ENCODE measurements around the gene MRPL32. TPM values are rescaled to one million over a fixed set of nuclear protein-coding genes. Genes with fewer than 3 reads are reported as not detected.
A peak's percentile ranks its signal among the peaks of the same experiment; 100 is the strongest.

Gene MRPL32
- total and polyA plus RNA-seq, 2 of the 13 experiments (the other 11 are each of a cell fraction or from before 2014, with no cell fraction given) = 39.0 to 81.2 TPM

DNA sequence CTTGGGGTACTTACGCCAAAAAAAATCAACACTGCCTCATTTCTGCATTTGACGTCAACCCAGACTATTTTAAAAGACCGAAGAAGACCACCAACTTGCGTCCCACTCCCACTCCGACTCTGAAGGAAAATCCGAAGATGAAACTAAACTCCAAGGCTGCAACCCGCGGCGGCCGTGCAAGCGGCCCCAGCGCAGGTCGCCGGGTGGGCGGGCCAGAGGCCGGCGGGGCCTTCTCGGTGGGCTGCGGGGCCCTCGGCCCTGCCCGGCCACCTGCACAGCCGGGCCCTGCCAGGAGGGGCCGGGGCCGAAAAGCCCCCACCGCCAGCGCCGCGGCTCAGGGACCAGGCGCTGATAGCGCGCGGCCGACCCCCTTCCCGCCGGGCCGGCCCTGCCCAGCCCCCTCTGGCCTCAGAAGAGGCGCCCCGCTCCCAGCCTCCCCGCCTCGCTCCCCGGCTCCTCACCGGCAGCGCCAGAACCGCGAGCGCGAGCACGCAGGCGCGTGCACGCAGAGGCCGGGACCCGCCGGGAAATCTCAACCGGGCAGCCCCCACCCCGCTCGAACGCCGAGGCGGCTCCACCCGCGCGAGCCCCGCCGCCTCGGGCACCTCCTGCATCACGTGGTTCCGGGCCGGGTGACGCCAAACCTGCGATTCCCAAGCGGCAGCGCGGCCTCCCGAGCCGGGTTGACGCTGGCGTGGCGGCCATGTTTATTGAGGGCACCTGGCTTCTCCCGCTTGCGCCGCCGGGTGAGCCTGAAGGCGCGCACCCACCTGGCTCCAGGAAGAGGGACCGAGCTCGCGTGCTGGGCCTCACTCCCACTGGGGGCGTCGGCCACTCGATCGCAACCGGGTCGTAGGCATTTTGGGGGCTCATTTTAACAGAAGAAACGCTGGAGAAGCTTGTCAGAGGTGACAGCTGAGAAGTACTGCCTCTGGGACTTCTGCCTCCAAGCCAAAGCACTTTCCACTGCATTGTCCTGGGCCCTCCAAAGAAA lies 20.4 kb upstream of the MRPL32 start, which contains the start of gene C7orf25 (continued):
- TF ChIP-seq SMARCC2 (IDR thresholded peaks at IDR 0.05) = no peak
- TF ChIP-seq CHD4 (IDR thresholded peaks at IDR 0.05; ENCODE audit: borderline replicate concordance, low read length) = no peak
- peak; percentile 98 for TF ChIP-seq KDM2A (CRISPR knock-in tag; IDR thresholded peaks at IDR 0.05; ENCODE audit: borderline replicate concordance, low read depth)
- 0 out of 2 replicates have a peak, but pooled peaks have one; percentile 53 for TF ChIP-seq REL (CRISPR knock-in tag; conservative IDR thresholded peaks at IDR 0.05)
- TF ChIP-seq, protein P1, sequence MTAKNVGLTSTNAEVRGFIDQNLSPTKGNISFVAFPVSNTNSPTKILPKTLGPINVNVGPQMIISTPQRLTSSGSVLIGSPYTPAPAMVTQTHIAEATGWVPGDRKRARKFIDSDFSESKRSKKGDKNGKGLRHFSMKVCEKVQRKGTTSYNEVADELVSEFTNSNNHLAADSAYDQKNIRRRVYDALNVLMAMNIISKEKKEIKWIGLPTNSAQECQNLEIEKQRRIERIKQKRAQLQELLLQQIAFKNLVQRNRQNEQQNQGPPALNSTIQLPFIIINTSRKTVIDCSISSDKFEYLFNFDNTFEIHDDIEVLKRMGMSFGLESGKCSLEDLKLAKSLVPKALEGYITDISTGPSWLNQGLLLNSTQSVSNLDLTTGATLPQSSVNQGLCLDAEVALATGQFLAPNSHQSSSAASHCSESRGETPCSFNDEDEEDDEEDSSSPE (CRISPR knock-in tag; IDR thresholded peaks at IDR 0.05) = peak; percentile 84
- no peak; the same call in 1 of the 2 replicates for TF ChIP-seq ZC3H13 (CRISPR knock-in tag; IDR thresholded peaks at IDR 0.05)
- TF ChIP-seq, protein P2, sequence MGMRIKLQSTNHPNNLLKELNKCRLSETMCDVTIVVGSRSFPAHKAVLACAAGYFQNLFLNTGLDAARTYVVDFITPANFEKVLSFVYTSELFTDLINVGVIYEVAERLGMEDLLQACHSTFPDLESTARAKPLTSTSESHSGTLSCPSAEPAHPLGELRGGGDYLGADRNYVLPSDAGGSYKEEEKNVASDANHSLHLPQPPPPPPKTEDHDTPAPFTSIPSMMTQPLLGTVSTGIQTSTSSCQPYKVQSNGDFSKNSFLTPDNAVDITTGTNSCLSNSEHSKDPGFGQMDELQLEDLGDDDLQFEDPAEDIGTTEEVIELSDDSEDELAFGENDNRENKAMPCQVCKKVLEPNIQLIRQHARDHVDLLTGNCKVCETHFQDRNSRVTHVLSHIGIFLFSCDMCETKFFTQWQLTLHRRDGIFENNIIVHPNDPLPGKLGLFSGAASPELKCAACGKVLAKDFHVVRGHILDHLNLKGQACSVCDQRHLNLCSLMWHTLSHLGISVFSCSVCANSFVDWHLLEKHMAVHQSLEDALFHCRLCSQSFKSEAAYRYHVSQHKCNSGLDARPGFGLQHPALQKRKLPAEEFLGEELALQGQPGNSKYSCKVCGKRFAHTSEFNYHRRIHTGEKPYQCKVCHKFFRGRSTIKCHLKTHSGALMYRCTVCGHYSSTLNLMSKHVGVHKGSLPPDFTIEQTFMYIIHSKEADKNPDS (CRISPR knock-in tag; IDR thresholded peaks at IDR 0.05) = peak; percentile 41; the same call in 1 of the 2 replicates
- TF ChIP-seq KDM1A (CRISPR knock-in tag; IDR thresholded peaks at IDR 0.05) = no peak
- TF ChIP-seq NR2C2 (CRISPR knock-in tag; IDR thresholded peaks at IDR 0.05; ENCODE audit: borderline replicate concordance) = peak; percentile 89
- TF ChIP-seq RARG (CRISPR knock-in tag; IDR thresholded peaks at IDR 0.05; ENCODE audit: low read depth) = no peak
- 0 out of 2 replicates have a peak, but pooled peaks have one; percentile 18 for TF ChIP-seq HMG20A (CRISPR knock-in tag; IDR thresholded peaks at IDR 0.05; ENCODE audit: borderline replicate concordance)
- TF ChIP-seq, protein P3, sequence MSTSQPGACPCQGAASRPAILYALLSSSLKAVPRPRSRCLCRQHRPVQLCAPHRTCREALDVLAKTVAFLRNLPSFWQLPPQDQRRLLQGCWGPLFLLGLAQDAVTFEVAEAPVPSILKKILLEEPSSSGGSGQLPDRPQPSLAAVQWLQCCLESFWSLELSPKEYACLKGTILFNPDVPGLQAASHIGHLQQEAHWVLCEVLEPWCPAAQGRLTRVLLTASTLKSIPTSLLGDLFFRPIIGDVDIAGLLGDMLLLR (CRISPR knock-in tag; IDR thresholded peaks at IDR 0.05) = peak; percentile 81
- no peak; the same call in 1 of the 2 replicates for TF ChIP-seq KDM5A (IDR thresholded peaks at IDR 0.05; ENCODE audit: borderline replicate concordance, low read length)
- TF ChIP-seq ZNF225 (CRISPR knock-in tag; IDR thresholded peaks at IDR 0.05) = peak; percentile 80; the same call in 1 of the 2 replicates
- TF ChIP-seq ZNF713 (CRISPR knock-in tag; IDR thresholded peaks at IDR 0.05) = 0 out of 2 replicates have a peak, but pooled peaks have one; percentile 84
- peak; percentile 92; the same call in 1 of the 2 replicates for TF ChIP-seq ZNF772 (CRISPR knock-in tag; IDR thresholded peaks at IDR 0.05)
- TF ChIP-seq HIVEP1 (CRISPR knock-in tag; IDR thresholded peaks at IDR 0.05) = peak; percentile 68
- peak; percentile 90 for TF ChIP-seq RELA (CRISPR knock-in tag; IDR thresholded peaks at IDR 0.05)
- TF ChIP-seq, protein P4, sequence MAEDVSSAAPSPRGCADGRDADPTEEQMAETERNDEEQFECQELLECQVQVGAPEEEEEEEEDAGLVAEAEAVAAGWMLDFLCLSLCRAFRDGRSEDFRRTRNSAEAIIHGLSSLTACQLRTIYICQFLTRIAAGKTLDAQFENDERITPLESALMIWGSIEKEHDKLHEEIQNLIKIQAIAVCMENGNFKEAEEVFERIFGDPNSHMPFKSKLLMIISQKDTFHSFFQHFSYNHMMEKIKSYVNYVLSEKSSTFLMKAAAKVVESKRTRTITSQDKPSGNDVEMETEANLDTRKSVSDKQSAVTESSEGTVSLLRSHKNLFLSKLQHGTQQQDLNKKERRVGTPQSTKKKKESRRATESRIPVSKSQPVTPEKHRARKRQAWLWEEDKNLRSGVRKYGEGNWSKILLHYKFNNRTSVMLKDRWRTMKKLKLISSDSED (CRISPR knock-in tag; IDR thresholded peaks at IDR 0.05) = no peak
- TF ChIP-seq ZBTB21 (CRISPR knock-in tag; IDR thresholded peaks at IDR 0.05) = peak; percentile 56
- TF ChIP-seq, protein P5, sequence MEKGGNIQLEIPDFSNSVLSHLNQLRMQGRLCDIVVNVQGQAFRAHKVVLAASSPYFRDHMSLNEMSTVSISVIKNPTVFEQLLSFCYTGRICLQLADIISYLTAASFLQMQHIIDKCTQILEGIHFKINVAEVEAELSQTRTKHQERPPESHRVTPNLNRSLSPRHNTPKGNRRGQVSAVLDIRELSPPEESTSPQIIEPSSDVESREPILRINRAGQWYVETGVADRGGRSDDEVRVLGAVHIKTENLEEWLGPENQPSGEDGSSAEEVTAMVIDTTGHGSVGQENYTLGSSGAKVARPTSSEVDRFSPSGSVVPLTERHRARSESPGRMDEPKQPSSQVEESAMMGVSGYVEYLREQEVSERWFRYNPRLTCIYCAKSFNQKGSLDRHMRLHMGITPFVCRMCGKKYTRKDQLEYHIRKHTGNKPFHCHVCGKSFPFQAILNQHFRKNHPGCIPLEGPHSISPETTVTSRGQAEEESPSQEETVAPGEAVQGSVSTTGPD (CRISPR knock-in tag; IDR thresholded peaks at IDR 0.05) = no peak
